GM18867 (cell line): Measurements from ENCODE around the gene NMNAT2.

ENCODE experiments used
- ATAC-seq: cut with Tn5 transposase; IDR thresholded peaks from one replicate; pipeline ENCODE4 v1.9.1; 2021; ENCODE audit warnings: mild to moderate bottlenecking, moderate library complexity; ENCODE audit not compliant: unreplicated experiment

Gene NMNAT2

GRCh38 chr1:183368213-183369108 is 49.7 kb downstream of the NMNAT2 start:
- no peak for ATAC-seq

GRCh38 chr1:183366116-183366515 is 52.1 kb downstream of the NMNAT2 start:
- no peak for ATAC-seq

- ATAC-seq, result no peak
Observed at GRCh38 chr1:183365676-183366075, 52.5 kb downstream of the NMNAT2 start.

- ATAC-seq, result no peak
Observed at GRCh38 chr1:183365093-183365492, 53.1 kb downstream of the NMNAT2 start.

GRCh38 chr1:183363972-183364371 is 54.2 kb downstream of the NMNAT2 start:
- ATAC-seq, result no peak

- ATAC-seq, result no peak
Observed at GRCh38 chr1:183361081-183361480, 57.1 kb downstream of the NMNAT2 start.

- ATAC-seq, result no peak
Observed at GRCh38 chr1:183360473-183360872, 57.7 kb downstream of the NMNAT2 start.

- ATAC-seq, result no peak
Observed at GRCh38 chr1:183356534-183357182, 61.5 kb downstream of the NMNAT2 start.

- no peak for ATAC-seq
Observed at GRCh38 chr1:183355797-183356196, 62.4 kb downstream of the NMNAT2 start.

- no peak for ATAC-seq
Observed at GRCh38 chr1:183355181-183355580, 63.0 kb downstream of the NMNAT2 start.

- no peak for ATAC-seq
Observed at GRCh38 chr1:183353597-183353996, 64.6 kb downstream of the NMNAT2 start.

GRCh38 chr1:183349201-183349711 is 68.9 kb downstream of the NMNAT2 start:
- no peak for ATAC-seq

GRCh38 chr1:183346276-183346732 is 71.9 kb downstream of the NMNAT2 start:
- ATAC-seq, result no peak

- ATAC-seq, result no peak
Observed at GRCh38 chr1:183339556-183340167, 78.5 kb downstream of the NMNAT2 start.

GRCh38 chr1:183331091-183331742 is 87.0 kb downstream of the NMNAT2 start:
- ATAC-seq, result no peak

GRCh38 chr1:183330335-183330734 is 87.8 kb downstream of the NMNAT2 start:
- no peak for ATAC-seq

- no peak for ATAC-seq
Observed at GRCh38 chr1:183328371-183328770, 89.8 kb downstream of the NMNAT2 start.

GRCh38 chr1:183327434-183328290 is 90.5 kb downstream of the NMNAT2 start:
- no peak for ATAC-seq

GRCh38 chr1:183323849-183324683 is 94.1 kb downstream of the NMNAT2 start:
- no peak for ATAC-seq
